Subcutaneous adipose tissue (tissue), 4 donors: ENCODE data around the gene TRIP10. TPM values are rescaled to one million over a fixed set of nuclear protein-coding genes. Genes with fewer than 3 reads are reported as not detected.

Experiments
- CTCF ChIP-seq: fragments of 450-650 bp; IDR thresholded peaks from one replicate; pipeline ENCODE4 v1.5.1; 2016; ENCODE audit warnings: low read depth, mild to moderate bottlenecking, control low read depth, antibody characterized with exemption, moderate library complexity
- total RNA-seq, 4 donors: library from RNA; depleted of rRNA; stranded (reverse); fragments of >200 nt; gene quantifications; one replicate each; pipeline ENCODE4 v1.1.0, GENCODE V29; 2016

Gene TRIP10
- total RNA-seq, 4 donors from 2014 or later, result 51.7 to 161 (median 82.4) TPM

- TF ChIP-seq CTCF, result no peak
Observed at GRCh38 chr19:6760606-6761005, 21.1 kb downstream of the TRIP10 start.

DNA sequence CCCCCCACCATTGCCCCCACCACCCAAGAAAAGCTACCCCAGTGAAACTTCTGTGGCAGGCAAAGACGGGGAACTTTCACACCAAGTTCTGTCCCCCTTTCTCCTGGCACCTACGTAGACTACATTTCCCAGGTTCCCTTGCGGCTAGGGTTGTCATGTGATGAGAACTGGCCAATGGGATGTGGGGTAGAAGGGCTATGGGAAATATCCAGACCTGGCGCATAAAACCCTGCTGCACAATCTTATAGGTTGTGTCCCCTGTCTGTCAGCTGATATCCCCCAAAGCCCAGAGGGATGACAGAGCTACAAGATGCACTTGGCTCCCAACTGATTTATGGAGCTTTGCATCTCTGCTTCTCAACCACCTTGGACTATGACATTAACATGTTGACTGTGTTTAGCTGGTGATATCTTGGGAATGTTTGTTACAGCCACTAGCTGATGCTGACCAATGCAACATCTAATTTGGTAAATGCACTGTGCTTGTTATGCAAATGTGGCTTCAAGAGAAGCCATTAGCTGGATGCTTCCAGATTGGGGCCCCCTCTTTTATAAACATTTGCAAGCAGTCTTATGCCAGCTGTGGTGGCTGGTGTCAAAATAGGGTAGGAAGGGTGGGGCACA, 21.7 kb downstream of the TRIP10 start:
- TF ChIP-seq CTCF, result no peak

- TF ChIP-seq CTCF, result no peak
Observed at GRCh38 chr19:6765738-6766356, 26.4 kb downstream of the TRIP10 start.

- TF ChIP-seq CTCF, result no peak
Observed at GRCh38 chr19:6766357-6767080, 27.0 kb downstream of the TRIP10 start.

- TF ChIP-seq CTCF, result no peak
Observed at GRCh38 chr19:6767081-6767356, 27.5 kb downstream of the TRIP10 start.

DNA sequence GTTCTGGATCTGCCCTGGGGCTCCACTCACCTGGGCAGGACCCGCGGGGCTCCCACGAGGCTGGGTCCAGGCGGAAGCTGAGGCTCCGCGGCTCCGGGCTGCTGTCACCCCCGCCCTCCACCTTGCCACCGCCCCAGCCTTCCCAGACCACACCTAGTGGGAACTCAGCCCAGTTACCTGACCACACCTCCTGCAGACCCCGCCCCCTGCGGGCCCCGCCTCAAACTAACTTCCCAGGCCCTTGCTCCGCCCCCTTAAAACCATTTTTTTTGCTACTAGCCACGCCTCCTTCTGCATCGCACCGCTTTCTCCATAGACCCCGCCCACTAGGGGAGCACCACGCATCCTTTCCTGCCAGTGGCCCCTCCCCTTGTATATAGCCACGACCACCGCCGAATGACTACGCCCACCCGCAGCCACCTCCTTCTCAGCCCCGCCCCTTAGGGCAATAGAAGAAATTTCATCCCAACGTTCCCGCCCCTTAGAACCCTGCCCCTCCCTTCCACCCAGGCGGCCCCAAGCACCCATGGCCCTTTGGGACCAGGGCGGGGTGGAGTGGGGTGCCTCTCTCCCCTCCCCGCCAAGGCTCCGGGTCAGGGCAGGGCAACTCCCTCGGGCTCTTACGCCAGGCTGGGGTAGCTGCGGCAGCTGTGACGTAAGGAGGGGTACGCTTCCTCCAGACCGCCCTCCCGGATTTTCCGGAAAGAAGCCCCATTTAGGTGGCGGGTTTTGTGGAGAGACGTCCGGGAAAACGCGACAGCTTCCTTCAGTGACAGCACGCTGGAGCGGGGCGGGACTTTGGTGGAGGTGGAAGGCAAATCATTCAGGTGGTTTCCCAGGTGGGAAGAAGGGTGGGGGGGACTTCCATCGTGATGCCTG, 28.1 kb downstream of the TRIP10 start, which contains the start of gene SH2D3A:
Gene SH2D3A, minus strand, starts transcription at position 79 of the 879 bp plus-strand sequence. CDS start 3,687 bp downstream, outside the sequence.
- no peak for TF ChIP-seq CTCF
